SKM-1 (cell line): Measurements from ENCODE around the gene STAT2.

Source experiments
- DNase-seq: peaks from one replicate; lab custom pipeline; 2025; ENCODE audit not compliant: unreplicated experiment; lab: John Stamatoyannopoulos, UW

The STAT2 gene

DNA sequence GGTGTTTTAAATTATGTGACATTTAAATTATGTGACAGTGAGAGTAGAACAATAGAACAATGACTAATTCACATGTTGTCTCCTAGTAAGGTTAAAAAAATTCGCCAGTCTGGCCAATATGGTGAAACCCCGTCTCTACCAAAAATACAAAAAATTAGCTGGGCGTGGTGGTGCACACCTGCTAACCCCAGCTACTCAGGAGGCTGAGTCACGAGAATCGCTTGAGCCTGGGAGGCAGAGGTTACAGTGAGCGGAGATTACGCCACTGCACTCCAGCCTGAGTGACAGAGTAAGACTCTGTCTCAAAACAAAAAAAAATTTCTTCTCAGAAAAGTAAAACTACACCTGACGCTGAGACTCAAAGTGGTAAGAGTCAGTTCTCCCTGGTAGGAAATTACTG lies 62.5 kb downstream of the STAT2 start:
- no peak for DNase-seq

DNA sequence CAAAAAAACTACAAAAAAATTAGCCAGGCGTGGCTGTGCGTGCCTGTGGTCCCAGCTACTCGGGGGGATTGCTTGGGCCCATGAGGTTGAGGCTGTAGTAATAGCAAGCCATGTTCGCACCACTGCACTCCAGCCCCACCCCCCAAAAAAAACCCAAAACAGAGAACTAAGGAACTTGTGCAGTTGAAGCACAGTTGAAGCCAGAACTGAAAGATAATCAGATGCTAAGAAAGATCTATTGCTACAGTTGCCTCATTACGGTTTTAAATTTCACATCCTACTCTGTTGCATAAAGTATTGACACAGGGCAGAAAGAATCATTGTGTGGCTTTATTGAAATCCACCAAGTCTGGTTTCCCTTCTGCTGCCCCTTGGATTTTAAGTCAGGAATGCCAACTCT lies 63.6 kb downstream of the STAT2 start:
- DNase-seq, result no peak

DNA sequence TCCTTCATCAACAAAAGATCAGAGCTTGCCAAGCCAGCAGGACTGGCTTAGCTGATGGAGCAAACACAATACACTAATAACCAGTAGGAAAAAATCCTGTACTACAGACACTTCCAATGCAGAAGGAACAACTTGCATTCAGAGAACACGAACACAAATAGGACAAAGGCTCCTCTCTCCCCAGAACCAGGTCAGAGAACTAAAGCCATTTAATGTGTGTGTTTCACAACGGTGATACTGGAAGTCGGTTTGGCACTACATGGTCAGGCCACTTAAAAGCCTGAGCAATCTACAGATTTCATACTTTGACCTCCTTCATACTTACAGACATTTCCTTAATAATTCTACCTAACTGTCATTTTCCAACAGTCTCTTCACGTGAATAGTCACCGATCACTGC lies 66.1 kb downstream of the STAT2 start:
- no peak for DNase-seq
